ENCODE data around the gene SAYSD1. TPM values are rescaled to one million over a fixed set of nuclear protein-coding genes. Genes with fewer than 3 reads are reported as not detected.
"Not testable (repeated sequence)": the region's sequence is repeated elsewhere in the genome, so short reads cannot be mapped to it uniquely, and the experiment has no call there.

Gene SAYSD1
- total RNA-seq, result 10 to 100 TPM in 1 of 2 donors, 1 to 10 TPM in 1; 9.2 to 10.8 TPM
- long read RNA-seq, transcript SAYSD1-201 (2 exons, 2,020 nt), result major isoform, 15 of 15 reads
- long read RNA-seq, partial matches to known transcripts, result 0 of 15 reads
- long read RNA-seq, other reads (novel, unspliced or antisense), result 0 of 15 reads

- ATAC-seq (peak; percentile 99), DNase-seq (peak; percentile 96)
- intact Hi-C loops (cut with DNase I), result no loop called here
These were observed at the start of gene SAYSD1 for GRCh38 chr6:39114704-39115599. Gene SAYSD1, minus strand, starts transcription at chr6:39115186. Its CDS starts 97 bp downstream, at chr6:39115089.

- ATAC-seq (no peak), DNase-seq (no peak)
- intact Hi-C loops (cut with DNase I), result no loop called here
These were observed 42.5 kb upstream of the SAYSD1 start for GRCh38 chr6:39157511-39157910.

GRCh38 chr6:39156801-39157200, 41.8 kb upstream of the SAYSD1 start:
- DNase-seq (no peak), ATAC-seq (no peak)
- intact Hi-C loops (cut with DNase I), result no loop called here

- no peak for DNase-seq
- intact Hi-C loops (cut with DNase I), result no loop called here
- ATAC-seq, result no peak
These were observed 39.7 kb upstream of the SAYSD1 start for GRCh38 chr6:39154705-39155104.

GRCh38 chr6:39153766-39154397, 38.9 kb upstream of the SAYSD1 start:
- intact Hi-C loops (cut with DNase I), result no loop called here
- no peak for ATAC-seq
- no peak for DNase-seq

- DNase-seq, result no peak
- ATAC-seq, result no peak
- intact Hi-C loops (cut with DNase I), result no loop called here
These were observed 37.3 kb upstream of the SAYSD1 start for GRCh38 chr6:39152262-39152661.

GRCh38 chr6:39151211-39151610, 36.2 kb upstream of the SAYSD1 start:
- no peak for ATAC-seq
- DNase-seq, result no peak
- intact Hi-C loops (cut with DNase I), result no loop called here

- ATAC-seq (peak; percentile 44 to 54), DNase-seq (no peak)
- intact Hi-C loops (cut with DNase I), result no loop called here
These were observed 29.6 kb upstream of the SAYSD1 start for GRCh38 chr6:39144481-39145173.

- no peak for ATAC-seq
- DNase-seq, result no peak
- intact Hi-C loops (cut with DNase I), result no loop called here
These were observed 28.4 kb upstream of the SAYSD1 start for GRCh38 chr6:39143238-39143930.

- ATAC-seq (peak; percentile 53 to 56), DNase-seq (no peak)
- intact Hi-C loops (cut with DNase I), result no loop called here
These were observed 25.7 kb upstream of the SAYSD1 start for GRCh38 chr6:39140556-39141167.

GRCh38 chr6:39137245-39137644, 22.3 kb upstream of the SAYSD1 start:
- no peak for DNase-seq
- ATAC-seq, result no peak
- intact Hi-C loops (cut with DNase I), result no loop called here

- DNase-seq, ATAC-seq: not testable (repeated sequence)
These were observed 21.2 kb upstream of the SAYSD1 start for GRCh38 chr6:39136207-39136606.

GRCh38 chr6:39134761-39135160, 19.8 kb upstream of the SAYSD1 start:
- DNase-seq; intact Hi-C loops (cut with DNase I); ATAC-seq: not testable (repeated sequence)

More at GRCh38 chr6:39136207-39136606, 21.2 kb upstream of the SAYSD1 start:
- intact Hi-C loops (cut with DNase I), result not testable (repeated sequence)

GRCh38 chr6:39130691-39131090, 15.7 kb upstream of the SAYSD1 start:
- ATAC-seq, result no peak
- intact Hi-C loops (cut with DNase I), result no loop called here

GRCh38 chr6:39128832-39129231, 13.8 kb upstream of the SAYSD1 start:
- DNase-seq (no peak), ATAC-seq (no peak)
- intact Hi-C loops (cut with DNase I), result no loop called here

More at GRCh38 chr6:39130691-39131090, 15.7 kb upstream of the SAYSD1 start:
- no peak for DNase-seq

- ATAC-seq (no peak), DNase-seq (no peak)
- intact Hi-C loops (cut with DNase I), result no loop called here
These were observed 13.1 kb upstream of the SAYSD1 start for GRCh38 chr6:39128106-39128505.

- ATAC-seq (peak in 1 of 2 donors; percentile 31), DNase-seq (no peak)
- intact Hi-C loops (cut with DNase I), result no loop called here
These were observed 9.1 kb upstream of the SAYSD1 start for GRCh38 chr6:39124114-39124513.

GRCh38 chr6:39118921-39119320, 3.9 kb upstream of the SAYSD1 start:
- intact Hi-C loops (cut with DNase I), result no loop called here
- DNase-seq, result no peak
- ATAC-seq, result no peak

GRCh38 chr6:39114388-39114703, 640 bp downstream of the SAYSD1 start:
- no peak for DNase-seq
- intact Hi-C loops (cut with DNase I), result no loop called here
- peak in 1 of 2 donors; percentile 18 for ATAC-seq
